DOHH2 (cell line): ENCODE measurements around the gene PSME2.

Experiments used
- EZH2phosphoT487 ChIP-seq: fragments of 200-600 bp; sonication (generic); IDR thresholded peaks from 2 replicates; pipeline ENCODE4 v1.6.1; 2017; ENCODE audit warnings: borderline replicate concordance, mild to moderate bottlenecking, antibody characterized with exemption, low read length, moderate library complexity, mixed read lengths
- TF ChIP-seq, protein P1 (sequence below): fragments of 200-600 bp; sonication (generic); IDR thresholded peaks from one replicate; pipeline ENCODE4 v1.5.1; 2014; ENCODE audit warnings: antibody characterized with exemption, mild to moderate bottlenecking, low read depth, low read length; ENCODE audit not compliant: poor library complexity, severe bottlenecking

DNA sequence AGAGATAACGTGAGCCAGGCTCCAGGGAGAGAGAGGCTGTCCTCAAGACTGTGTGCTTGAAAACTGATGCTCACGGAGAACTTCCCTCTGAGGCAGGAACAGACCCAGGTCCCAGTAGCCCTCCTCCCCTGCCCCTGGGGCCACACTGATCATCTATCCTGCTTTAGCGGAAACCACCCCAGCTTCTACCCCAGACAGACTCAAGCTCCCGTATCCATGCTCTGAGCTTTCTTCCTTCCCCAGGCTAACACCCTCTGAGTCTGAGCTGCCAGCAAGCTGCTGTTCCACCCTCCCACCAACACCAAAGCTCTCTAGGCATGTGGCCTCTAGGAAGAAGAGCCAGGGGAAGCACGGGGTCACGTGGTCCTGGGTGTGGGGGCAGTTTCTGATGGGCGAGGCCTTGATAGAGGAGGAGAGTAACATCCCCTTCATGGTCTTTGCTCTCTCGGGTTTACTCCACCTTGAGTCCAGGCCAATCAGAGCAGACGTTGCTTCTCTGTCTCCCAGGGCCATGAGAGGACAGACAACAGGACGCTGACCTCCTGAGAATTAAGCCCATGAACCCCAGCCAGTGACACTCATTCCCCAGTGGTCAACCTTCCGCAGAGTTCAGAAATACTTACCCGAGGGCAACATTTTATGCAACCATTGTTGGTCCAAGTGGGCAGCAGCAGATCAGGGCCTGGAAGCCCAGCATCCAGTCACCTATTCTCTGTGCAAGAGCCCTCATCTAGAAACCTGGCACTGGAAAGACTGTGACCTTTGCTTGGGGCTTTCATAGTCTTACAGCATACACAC is 50.9 kb downstream of the PSME2 start:
- TF ChIP-seq, protein P1, sequence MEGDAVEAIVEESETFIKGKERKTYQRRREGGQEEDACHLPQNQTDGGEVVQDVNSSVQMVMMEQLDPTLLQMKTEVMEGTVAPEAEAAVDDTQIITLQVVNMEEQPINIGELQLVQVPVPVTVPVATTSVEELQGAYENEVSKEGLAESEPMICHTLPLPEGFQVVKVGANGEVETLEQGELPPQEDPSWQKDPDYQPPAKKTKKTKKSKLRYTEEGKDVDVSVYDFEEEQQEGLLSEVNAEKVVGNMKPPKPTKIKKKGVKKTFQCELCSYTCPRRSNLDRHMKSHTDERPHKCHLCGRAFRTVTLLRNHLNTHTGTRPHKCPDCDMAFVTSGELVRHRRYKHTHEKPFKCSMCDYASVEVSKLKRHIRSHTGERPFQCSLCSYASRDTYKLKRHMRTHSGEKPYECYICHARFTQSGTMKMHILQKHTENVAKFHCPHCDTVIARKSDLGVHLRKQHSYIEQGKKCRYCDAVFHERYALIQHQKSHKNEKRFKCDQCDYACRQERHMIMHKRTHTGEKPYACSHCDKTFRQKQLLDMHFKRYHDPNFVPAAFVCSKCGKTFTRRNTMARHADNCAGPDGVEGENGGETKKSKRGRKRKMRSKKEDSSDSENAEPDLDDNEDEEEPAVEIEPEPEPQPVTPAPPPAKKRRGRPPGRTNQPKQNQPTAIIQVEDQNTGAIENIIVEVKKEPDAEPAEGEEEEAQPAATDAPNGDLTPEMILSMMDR = no peak
- no peak for TF ChIP-seq EZH2phosphoT487
